Measurements from ENCODE around the gene ATP11A.

- TF ChIP-seq BHLHE40 (IDR thresholded peaks at IDR 0.05; ENCODE audit: borderline replicate concordance in 1 of 2, low read depth in 2 of 2, low read length in 1 of 2): no peak
- no peak for TF ChIP-seq TCF12 (IDR thresholded peaks at IDR 0.05; ENCODE audit: low read depth, low read length)
- no peak for TF ChIP-seq CTCF (IDR thresholded peaks at IDR 0.05 in 2 of 3, conservative IDR thresholded peaks at IDR 0.05 in 1 of 3; ENCODE audit: control insufficient read depth in 2 of 3, extremely low read depth in 1 of 3, insufficient read depth in 1 of 3, low read depth in 3 of 3, low read length in 3 of 3)
- TF ChIP-seq EP300 (IDR thresholded peaks at IDR 0.05; ENCODE audit: borderline replicate concordance in 1 of 2, control insufficient read depth in 1 of 2, low read depth in 2 of 2, low read length in 2 of 2): no peak
- no peak for TF ChIP-seq MAX (IDR thresholded peaks at IDR 0.05; ENCODE audit: low read depth, low read length)
- no peak for TF ChIP-seq NRF1 (conservative IDR thresholded peaks at IDR 0.05; ENCODE audit: low read depth, low read length)
- TF ChIP-seq TAF1 (IDR thresholded peaks at IDR 0.05; ENCODE audit: borderline replicate concordance, low read depth, low read length): no peak
- TF ChIP-seq RAD21 (IDR thresholded peaks at IDR 0.05; ENCODE audit: insufficient read depth, low read depth, low read length): no peak
- TF ChIP-seq, protein P1, sequence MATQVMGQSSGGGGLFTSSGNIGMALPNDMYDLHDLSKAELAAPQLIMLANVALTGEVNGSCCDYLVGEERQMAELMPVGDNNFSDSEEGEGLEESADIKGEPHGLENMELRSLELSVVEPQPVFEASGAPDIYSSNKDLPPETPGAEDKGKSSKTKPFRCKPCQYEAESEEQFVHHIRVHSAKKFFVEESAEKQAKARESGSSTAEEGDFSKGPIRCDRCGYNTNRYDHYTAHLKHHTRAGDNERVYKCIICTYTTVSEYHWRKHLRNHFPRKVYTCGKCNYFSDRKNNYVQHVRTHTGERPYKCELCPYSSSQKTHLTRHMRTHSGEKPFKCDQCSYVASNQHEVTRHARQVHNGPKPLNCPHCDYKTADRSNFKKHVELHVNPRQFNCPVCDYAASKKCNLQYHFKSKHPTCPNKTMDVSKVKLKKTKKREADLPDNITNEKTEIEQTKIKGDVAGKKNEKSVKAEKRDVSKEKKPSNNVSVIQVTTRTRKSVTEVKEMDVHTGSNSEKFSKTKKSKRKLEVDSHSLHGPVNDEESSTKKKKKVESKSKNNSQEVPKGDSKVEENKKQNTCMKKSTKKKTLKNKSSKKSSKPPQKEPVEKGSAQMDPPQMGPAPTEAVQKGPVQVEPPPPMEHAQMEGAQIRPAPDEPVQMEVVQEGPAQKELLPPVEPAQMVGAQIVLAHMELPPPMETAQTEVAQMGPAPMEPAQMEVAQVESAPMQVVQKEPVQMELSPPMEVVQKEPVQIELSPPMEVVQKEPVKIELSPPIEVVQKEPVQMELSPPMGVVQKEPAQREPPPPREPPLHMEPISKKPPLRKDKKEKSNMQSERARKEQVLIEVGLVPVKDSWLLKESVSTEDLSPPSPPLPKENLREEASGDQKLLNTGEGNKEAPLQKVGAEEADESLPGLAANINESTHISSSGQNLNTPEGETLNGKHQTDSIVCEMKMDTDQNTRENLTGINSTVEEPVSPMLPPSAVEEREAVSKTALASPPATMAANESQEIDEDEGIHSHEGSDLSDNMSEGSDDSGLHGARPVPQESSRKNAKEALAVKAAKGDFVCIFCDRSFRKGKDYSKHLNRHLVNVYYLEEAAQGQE (IDR thresholded peaks at IDR 0.05; ENCODE audit: low read depth, low read length): no peak
- no peak for TF ChIP-seq POLR2A (IDR thresholded peaks at IDR 0.05; ENCODE audit: low read depth, low read length)
- no peak for TF ChIP-seq FOXM1 (IDR thresholded peaks at IDR 0.05; ENCODE audit: low read depth, low read length)
- TF ChIP-seq, protein P2, sequence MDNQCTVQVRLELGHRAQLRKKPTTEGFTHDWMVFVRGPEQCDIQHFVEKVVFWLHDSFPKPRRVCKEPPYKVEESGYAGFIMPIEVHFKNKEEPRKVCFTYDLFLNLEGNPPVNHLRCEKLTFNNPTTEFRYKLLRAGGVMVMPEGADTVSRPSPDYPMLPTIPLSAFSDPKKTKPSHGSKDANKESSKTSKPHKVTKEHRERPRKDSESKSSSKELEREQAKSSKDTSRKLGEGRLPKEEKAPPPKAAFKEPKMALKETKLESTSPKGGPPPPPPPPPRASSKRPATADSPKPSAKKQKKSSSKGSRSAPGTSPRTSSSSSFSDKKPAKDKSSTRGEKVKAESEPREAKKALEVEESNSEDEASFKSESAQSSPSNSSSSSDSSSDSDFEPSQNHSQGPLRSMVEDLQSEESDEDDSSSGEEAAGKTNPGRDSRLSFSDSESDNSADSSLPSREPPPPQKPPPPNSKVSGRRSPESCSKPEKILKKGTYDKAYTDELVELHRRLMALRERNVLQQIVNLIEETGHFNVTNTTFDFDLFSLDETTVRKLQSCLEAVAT (IDR thresholded peaks at IDR 0.05): no peak
- TF ChIP-seq CHD1 (IDR thresholded peaks at IDR 0.05; ENCODE audit: low read depth, low read length): no peak
- no peak for TF ChIP-seq ZZZ3 (IDR thresholded peaks at IDR 0.05; ENCODE audit: control insufficient read depth, insufficient read length, low read depth)
Observed at GRCh38 chr13:112729408-112729807, 39.6 kb downstream of the ATP11A start.

Data from GM12878 (cell line).